Ovary (tissue), 3 donors: ENCODE results near the gene PTPN2.

Source experiments
- POLR2A ChIP-seq: fragments of 450-650 bp; IDR thresholded peaks from one replicate; pipeline ENCODE4 v1.6.1; 2017; ENCODE audit warnings: antibody characterized with exemption, mild to moderate bottlenecking, moderate library complexity
- TF ChIP-seq, protein P1 (sequence below), 3 donors: fragments of 450-650 bp in 2 of 3; fragments of 200-600 bp in 1 of 3; IDR thresholded peaks; one replicate each; pipeline versions ENCODE4 v1.5.1 to v1.8.0; 2016 to 2022; ENCODE audit warnings: antibody characterized with exemption in 3 of 3, mild to moderate bottlenecking in 1 of 3
- donor health status: DM: no; HTN: no; CAD: no.

DNA sequence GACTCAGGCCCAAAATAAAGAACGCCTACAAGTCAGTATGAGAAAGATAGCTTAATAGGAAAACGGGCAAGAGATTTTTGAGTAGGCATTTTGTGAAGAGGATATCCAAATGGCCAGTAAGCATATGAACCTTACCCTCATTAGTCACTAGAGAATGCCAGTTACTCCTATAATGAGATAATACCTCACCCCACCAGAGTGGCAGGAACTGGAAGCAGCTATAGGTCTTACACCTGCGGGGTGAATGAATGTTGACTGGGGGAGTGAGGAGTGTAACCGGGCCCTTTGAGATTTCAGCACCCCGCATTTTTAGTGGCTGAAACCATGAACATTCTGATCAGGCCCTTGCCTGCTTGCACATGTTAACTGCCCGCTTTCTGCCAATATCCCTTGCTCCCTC, 7.5 kb upstream of the PTPN2 start:
- TF ChIP-seq, protein P1, sequence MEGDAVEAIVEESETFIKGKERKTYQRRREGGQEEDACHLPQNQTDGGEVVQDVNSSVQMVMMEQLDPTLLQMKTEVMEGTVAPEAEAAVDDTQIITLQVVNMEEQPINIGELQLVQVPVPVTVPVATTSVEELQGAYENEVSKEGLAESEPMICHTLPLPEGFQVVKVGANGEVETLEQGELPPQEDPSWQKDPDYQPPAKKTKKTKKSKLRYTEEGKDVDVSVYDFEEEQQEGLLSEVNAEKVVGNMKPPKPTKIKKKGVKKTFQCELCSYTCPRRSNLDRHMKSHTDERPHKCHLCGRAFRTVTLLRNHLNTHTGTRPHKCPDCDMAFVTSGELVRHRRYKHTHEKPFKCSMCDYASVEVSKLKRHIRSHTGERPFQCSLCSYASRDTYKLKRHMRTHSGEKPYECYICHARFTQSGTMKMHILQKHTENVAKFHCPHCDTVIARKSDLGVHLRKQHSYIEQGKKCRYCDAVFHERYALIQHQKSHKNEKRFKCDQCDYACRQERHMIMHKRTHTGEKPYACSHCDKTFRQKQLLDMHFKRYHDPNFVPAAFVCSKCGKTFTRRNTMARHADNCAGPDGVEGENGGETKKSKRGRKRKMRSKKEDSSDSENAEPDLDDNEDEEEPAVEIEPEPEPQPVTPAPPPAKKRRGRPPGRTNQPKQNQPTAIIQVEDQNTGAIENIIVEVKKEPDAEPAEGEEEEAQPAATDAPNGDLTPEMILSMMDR (IDR thresholded peaks at IDR 0.05), result no peak
- no peak for TF ChIP-seq POLR2A
